NCI-H446 treated with DMSO at 0.1 percent for 48 hours (cell line): ENCODE results near the gene SREBF2.

Source experiments
- DNase-seq: peaks from one replicate; lab custom pipeline; 2025; lab: John Stamatoyannopoulos, UW

Gene SREBF2

DNA sequence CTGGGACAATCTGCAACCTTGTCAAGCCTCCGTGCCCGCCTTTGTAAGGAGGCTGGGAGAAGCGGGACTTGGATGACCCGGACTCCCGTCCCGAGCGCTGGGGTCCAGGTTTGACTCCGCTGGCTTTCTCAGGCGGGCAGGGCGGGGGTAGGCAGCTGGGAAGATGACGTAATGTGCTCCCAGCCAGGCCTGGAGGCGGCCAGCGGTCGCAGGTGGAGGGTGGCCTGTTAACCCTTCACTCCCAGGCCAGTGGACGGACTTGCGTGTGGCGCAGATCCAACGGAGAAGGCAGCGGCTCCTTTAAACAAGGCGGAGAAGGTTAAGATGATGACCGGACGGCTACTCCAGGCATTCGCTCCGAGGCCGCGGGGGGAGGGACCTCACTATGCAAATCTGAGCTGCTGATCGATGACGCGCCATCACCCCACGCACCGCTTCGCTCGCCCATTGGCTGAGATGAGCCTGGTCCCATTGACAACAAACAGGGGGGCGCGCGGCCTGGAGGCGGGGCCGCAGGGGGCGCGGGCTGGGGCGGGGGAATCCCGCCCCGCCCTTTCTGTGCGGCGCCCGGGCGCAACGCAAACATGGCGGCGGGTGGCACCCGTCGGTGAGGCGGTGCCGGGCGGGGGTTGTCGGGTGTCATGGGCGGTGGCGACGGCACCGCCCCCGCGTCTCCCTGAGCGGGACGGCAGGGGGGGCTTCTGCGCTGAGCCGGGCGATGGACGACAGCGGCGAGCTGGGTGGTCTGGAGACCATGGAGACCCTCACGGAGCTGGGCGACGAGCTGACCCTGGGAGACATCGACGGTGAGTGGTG, at the start of gene SREBF2:
Gene SREBF2 (plus strand): TSS at position 553 of the 816 bp plus-strand sequence. CDS start 166 bp downstream, at position 719.
- peak; percentile 98 for DNase-seq

DNA sequence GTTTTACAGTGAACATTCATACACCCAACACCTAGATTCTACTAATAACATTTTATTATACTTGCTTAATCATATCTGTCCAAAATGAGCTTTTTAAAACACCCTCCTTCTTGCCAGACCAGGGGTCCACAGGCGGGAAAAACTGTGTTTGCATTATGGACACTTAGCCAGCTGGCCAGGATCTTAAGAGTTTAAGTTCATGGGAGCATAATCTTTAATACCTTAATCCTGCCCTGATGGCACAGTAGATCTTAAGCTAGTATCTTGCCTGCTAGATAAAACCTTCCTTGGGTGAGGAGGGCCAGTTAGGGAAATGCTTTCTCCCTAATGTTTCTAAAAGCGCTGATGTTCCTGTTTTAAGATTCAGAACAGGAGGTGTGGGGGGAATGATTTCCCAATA, 45.6 kb upstream of the SREBF2 start:
- no peak for DNase-seq

DNA sequence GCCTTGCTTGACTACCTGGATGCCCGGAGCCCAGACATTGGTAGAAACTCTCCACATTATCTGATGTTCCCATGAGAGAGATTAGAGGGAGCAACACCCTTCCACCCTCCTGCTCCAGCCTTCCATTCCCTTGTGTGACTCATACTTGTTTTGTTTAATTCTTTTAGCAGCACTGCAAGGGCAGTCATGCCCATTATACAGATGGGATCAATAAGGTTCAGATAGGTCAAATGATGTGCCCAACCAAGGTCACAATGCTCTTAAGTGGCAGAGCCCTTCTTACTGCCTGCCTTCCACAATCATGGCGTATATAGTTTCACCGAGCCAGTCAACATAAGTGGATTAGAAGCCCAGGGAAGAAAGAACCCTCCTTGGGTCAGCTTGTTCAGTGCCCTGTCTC, 39.0 kb upstream of the SREBF2 start:
- DNase-seq: no peak

DNA sequence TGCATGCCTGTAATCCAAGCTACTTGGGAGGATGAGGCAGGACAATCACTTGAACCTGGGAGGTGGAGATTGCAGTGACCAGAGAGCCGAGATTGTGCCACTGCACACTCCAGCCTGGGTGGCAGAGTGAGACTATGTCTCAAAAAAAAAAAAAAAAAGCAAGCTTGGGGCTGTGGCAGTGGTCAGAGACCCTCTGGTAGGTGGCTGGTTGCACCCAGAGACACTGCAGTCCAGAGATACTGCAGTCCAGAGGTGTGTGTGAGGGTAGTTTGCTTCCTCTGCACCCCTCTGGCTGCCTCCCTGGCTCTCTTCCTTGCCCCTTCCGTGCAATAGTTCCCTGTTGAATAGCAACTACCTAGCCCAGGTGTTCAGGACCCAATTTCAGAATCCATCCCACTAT, 34.2 kb upstream of the SREBF2 start:
- DNase-seq: no peak

DNA sequence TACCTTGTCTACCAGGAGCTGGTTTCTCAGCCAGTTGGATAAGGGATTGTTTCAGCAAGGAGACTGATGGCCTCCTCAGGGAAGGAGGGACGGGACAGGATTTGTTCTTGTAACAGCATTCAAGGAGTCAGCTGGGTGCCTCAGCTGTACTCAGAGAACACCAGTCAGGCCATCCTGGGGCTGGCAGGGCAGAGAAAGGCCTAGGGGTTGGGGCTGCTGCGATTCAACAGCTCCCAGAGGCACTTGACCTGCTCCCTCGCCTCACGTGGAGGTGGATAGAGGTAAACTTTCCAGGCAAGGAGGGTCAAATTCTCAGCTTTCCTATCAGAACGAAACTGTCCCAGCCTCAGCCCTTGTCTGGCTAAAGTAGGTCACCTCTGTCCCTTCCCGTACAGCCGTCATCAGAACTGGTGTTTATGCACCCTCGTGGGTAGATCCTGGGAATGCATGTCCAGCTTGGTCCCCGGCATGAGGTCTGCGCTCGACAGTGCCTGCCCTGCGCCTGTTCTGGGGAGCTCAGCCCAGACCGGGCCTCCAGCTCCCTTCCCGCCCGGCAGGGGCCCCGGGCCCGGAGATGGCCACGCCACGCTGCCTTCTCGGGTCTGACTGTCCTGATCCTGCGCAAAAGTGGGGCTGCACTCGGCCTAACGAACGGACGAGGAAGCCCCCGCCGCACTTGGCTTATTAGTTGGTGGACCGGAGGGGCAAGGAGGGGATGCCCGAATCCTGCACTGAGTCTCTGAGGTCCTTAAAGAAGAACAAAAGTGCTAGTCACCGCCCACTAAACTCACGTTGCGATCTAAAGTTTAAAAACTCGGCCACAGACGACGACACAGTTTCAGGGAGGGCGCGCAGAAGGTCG, 33.2 kb upstream of the SREBF2 start:
- no peak for DNase-seq

DNA sequence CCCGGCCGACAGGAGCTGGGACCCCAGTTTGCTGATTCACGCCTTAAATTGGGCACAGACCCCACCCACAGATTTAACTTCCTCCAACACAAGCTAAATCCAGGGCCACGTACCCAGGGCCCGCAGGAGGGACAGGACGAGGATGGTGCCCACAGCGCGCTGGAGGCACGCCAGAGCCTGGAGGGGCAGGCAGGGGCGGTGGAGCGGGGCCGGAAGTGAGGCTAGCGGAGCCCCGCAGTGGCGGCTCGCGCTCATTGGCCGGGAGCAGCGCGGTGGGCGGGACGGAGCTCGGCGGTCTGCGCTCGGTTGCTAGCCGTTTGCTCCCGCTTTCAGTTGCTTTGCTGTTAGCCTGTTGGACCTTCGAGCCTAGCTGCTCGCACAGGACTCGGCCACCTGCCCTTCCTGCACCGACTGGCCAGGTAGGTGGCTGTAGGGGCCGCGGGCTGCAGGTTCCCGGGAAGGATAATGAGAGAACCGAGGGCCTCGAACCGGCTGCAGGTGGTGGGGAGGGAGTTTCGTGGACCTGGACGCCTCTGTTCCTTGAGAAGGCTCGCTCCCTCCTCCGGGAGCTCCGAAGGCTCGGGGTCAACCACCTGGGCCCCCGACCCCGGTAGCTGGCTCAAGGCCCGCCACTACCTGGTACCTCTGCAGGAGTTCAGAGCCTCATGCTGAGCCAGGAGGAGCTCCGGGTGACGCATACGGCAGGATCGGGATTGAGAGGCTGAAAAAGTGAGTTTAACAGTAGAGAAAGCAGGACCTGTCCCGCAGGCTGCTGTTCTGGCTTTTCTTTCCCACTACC, 32.4 kb upstream of the SREBF2 start, which contains the start of gene CCDC134:
Gene CCDC134 (plus strand): TSS at position 332 of the 799 bp plus-strand sequence. CDS start 8,212 bp downstream, outside the sequence.
- peak; percentile 63 for DNase-seq

DNA sequence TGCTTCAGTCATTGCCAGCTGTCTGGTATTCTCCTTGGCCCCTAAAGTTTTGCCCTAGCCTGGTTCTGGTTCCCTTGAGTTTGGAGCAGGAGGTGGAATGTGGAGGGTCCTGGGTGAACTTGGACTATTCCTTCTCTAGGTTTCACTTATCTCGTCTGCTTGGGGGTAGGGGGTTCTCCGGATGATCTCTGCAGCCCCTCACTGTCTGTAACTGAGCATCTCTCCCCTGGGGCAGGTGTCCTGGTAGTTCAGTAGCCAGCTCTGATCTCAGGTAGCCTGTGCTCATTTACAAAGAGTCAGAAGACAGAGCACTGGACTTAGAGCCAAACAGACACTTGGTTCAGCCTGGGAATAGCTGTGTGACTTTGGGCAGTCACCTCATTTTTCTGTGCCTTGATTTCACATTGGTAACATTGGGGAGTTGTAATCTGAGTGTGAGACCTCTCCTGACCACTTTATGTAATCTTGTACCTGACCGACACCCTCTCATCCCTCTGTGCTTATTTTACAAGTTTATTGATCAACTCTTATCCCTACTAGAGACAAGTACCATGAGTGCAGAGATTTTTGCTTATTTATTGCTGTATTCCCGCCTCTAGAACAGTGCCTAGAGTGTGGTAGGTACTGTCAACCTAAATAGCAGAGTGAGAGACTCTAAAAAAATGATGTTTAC, 31.6 kb upstream of the SREBF2 start:
- DNase-seq: no peak

DNA sequence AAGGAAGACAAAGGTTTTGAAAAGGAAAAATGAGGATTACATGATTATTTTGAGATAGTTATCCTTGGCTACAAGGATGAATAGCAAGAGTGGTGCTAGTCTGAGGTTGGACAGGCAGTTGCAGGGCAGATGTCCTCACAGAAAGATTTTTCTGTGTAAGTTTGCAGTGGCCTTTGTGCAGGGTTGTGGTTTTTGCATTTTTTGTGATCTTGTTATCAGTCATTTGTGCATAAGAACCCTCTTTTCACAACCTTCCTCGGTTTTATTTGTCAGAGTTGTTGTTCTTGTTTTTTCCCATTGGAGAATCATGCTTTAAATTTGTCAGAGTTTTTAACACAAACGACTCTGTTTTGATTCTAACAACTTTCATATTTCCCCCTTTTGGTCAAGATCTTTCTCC, 31.0 kb upstream of the SREBF2 start:
- no peak for DNase-seq

DNA sequence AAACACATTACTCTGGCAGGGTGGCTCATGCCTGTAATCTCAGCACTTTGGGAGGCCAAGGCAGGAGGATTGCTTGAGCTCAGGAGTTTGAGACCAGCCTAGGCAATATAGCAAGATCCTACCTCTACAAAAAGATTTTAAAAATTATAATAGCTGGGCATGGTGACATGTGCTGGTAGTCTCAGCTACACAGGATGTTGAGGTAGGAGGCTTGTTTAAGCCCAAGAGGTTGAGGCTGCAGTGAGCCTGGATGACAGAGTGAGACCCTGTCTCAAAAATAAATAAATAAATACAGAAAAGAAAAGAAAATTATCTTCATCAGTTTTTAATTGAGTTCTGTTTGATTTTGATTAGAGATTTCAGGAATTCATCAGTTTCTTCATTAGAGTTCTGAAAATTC, 27.3 kb upstream of the SREBF2 start:
- DNase-seq: no peak

DNA sequence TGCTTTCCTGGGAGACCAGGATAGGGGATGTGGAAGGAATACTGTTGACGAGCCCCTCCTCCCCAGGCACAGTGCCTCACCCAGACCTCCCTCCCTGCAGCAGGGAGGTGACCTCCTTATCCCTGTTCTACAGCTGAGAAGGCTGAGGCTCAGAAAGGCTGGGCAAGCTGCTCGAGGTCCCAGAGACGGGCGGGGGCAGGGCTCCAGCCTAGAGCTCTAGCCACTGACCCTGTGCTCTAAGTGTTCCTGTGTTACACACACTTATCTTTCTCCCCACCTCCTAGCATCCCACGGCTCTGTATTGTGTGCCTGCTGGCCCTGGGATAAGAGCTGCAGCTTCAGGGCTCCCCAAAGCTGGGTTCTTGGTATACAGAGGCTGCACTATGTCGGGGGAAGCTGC, 24.5 kb upstream of the SREBF2 start:
- DNase-seq: no peak

DNA sequence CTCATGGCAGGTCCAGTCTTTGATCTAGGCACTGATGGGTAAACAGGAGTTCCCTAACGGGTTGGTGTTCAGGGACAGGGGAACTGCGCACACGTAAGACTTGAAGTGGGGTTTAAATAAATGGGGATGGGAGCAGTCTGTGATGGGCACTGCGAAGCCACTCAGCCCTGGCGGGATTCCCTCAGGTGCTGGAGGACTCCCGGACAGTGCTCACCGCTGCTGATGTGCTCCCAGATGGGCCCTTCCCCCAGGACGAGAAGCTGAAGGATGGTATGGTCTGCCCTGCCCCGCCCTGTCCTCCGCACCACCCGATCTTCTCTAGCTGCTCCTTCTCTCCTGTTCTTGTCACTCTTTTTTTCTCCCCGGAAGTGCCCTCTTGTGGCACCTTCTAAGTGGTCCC, 22.9 kb upstream of the SREBF2 start:
- no peak for DNase-seq

DNA sequence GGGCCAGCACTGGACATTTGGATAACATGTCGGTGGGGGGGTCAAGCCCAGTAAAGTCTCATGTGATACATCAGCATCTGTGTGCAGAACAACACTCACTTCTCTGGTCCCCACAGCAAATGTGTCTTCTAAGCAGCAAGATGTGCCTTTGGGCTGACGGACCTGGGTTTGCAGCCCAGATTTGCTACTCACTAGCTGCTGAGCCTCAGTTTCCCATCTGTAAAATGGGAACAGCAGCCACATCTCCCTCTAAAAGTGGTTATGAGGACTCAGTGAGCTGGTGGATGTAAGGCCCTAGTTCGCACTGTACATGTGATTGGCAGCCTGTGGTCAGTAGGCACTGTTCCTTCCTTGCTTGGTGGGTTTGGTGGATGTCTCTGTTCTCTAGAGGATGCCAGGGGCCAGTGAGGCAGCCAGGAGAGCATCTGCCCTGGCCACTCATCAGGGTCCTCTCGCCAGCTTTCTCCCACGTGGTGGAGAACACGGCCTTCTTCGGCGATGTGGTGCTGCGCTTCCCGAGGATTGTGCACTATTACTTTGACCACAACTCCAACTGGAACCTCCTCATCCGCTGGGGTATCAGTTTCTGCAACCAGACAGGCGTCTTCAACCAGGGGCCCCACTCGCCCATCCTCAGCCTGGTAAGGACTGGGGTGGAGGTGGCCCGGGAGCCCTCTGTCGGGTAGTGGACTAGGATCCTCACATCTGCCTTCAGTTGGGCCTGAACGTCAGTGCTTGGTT, 19.9 kb upstream of the SREBF2 start:
- no peak for DNase-seq

DNA sequence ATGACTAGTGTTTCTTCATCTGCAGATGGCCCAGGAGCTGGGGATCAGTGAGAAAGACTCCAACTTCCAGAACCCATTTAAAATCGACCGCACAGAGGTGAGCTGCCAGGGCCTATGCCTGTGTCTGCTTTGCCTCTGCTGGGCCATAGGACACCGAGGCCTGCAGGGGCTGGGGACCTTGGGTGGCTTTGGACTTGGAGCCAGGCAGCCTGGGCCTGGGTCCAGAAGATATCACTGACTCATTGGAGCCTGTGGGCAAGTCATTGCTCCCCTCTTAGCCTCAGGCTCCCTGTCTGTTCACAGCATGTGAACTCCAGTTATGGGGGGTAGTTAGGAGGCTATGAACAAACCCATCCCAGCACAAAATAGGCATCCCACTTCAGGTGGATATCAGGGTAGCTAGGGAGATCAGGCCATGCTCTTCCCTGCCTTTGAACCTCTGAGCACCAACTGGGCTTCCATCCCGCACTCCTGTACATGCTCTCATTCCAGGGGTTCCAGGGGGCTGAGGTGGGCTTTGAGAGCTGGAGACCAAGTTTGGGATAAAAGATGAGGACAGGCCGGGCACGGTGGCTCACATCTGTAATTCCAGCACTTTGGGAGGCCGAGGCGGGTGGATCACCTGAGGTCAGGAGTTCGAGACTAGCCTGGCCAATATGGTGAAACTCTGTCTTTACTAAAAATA, 19.0 kb upstream of the SREBF2 start:
- DNase-seq: no peak

DNA sequence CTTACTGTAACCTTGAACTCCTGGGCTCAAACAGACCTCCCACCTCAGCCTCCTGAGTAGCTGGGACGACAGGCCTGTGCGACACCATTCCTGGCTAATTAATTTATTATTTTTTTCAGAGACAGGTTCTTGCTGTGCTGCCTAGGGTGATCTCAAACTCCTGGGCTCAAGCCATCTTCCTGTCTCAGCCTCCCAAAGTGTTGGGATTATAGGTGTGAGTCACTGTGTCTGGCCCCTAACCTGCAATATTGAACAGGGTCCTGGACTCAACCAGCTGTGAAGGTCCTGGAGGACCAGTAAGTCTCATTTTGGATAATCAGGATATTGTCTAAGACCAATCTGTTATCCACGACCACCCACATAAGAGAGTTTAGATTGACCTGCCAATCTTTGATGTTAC, 17.2 kb upstream of the SREBF2 start:
- no peak for DNase-seq

DNA sequence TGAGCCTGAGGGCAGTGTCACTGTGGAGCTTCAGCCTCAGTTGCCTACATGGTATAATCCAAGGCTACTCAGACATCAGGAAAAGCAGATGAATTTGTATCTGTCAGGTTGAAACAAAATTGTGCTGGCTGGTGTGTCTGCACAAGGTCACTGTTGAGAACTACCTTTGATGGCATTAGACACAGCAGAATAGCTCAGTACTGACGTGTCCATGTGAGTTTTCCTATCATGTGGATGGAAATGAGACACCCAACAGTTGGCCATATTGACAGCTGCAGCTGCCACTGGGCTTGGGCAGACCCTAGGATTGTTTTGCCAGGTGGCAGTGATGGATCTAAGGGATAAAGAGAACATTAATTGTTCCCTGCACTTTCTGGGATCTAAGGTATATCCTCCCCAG, 16.7 kb upstream of the SREBF2 start:
- no peak for DNase-seq

DNA sequence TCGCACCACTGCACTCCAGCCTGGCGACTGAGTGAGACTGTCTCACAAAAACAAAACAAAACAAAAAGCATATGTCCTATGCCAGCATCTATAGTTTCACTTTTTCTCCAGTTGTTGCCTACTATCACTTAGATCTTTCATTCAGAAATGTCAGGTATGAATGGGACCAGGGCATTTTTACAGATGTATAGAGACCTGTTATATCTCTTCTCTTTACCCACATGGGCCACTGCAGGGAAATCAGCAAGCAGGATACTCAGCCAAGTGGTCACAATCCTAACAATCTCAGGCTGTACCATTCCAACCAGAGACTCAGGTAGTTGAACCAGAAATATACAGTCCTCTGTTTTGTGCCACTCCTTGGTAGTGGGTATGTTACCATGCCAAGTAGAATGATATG, 16.0 kb upstream of the SREBF2 start:
- DNase-seq: no peak

DNA sequence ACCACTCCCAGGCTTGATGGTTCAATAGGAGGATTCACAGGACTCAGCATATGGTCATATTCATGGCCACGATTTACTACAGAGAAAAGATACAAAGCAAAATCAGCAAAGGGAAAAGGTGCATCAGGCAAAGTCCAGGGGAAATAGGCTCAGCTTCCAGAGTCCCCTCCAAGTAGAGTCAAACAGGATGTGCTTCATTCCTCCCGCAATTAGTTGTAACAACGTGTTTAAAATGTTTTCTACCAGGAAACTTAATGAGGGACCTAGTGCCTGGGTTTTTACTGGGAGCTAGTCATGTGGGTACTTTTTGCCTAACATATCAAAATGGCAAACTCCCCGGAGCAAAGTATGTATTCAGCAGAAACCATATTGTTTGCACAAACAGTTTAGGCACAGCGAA, 14.9 kb upstream of the SREBF2 start:
- DNase-seq: no peak

DNA sequence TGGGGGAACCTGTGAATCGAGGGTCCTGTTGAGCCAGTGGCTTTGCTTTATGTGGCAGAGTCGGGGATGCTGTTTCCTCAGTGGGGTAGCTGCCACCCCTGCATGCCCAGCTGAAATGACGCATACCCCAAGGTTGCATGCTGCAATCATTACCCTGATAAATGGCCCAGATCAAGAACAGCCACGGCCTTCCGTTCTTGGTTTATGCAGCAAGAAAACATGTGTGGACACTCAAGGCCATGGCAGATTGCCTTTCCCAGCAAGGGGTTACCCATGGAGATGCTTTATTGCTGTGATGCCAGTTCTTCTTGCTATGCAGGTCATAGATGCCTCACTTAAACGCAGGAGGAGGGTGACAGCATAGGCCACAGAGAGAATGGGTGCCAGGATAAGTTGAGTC, 14.3 kb upstream of the SREBF2 start:
- no peak for DNase-seq

DNA sequence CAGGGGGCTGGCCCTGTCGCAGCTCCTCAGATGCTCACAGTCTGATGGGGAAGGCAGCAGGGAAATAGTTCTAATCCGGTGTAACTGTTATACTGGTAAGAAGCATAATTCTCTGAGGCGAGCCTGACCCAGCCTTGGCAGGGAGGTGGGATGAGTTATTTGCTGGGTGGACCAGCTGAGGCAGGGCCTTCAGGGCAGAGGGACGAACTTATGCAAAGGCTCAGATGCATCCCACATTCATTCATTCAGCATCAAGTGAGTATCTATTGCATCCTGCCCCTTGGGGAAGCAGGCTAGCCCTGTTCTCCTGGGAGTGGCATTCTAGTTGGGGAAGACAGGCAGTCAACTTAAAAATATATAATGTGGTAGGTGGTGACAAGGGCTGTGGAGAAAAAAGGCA, 13.6 kb upstream of the SREBF2 start:
- DNase-seq: no peak

DNA sequence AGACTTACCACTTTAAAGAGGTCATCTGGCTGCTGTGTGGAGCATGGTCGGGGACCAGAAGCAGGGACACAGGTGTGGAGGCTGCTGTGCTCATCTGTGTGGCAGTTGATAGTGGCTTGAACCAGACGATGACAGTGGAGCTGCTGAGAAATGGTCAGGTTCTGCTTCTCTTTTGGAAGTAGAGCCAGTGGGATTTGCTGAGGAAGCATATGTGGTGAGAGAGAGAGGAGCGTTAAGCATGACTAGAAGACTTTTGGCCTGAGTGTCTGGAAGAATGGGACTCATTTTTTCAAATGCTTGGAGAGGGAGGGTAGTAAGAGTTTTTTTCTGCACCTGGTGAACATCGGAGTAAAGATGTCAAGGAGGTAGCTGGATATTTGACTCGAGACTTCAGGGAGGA, 12.5 kb upstream of the SREBF2 start:
- no peak for DNase-seq
